HG03378 (cell line): ENCODE measurements around the gene PFDN5.
"Not testable (repeated sequence)": the region's sequence is repeated elsewhere in the genome, so short reads cannot be mapped to it uniquely, and the experiment has no call there.

Experiments used
- ATAC-seq: cut with Tn5 transposase; IDR thresholded peaks from one replicate; pipeline ENCODE4 v1.9.1; 2021; ENCODE audit warnings: mild to moderate bottlenecking, moderate library complexity; ENCODE audit not compliant: unreplicated experiment

Gene PFDN5

GRCh38 chr12:53279888-53280498, 15.3 kb upstream of the PFDN5 start:
- no peak for ATAC-seq

- no peak for ATAC-seq
Measured at GRCh38 chr12:53286448-53286847, 8.9 kb upstream of the PFDN5 start.

- no peak for ATAC-seq
Measured at GRCh38 chr12:53287741-53288216, 7.6 kb upstream of the PFDN5 start.

- ATAC-seq = no peak
Measured at GRCh38 chr12:53288322-53288721, 7.0 kb upstream of the PFDN5 start.

- no peak for ATAC-seq
Measured at GRCh38 chr12:53289891-53290290, 5.5 kb upstream of the PFDN5 start.

- no peak for ATAC-seq
Measured at GRCh38 chr12:53290661-53291060, 4.7 kb upstream of the PFDN5 start.

- ATAC-seq = no peak
Measured at GRCh38 chr12:53292426-53292825, 2.9 kb upstream of the PFDN5 start.

- ATAC-seq = no peak
Measured at GRCh38 chr12:53295891-53296219, 513 bp downstream of the PFDN5 start.

GRCh38 chr12:53297106-53297505, 1.8 kb downstream of the PFDN5 start:
- not testable (repeated sequence) for ATAC-seq

GRCh38 chr12:53298164-53298563, 2.8 kb downstream of the PFDN5 start:
- ATAC-seq = no peak

GRCh38 chr12:53299101-53299453, 3.7 kb downstream of the PFDN5 start:
- no peak for ATAC-seq

- peak; percentile 50 for ATAC-seq
Measured at GRCh38 chr12:53299454-53300180, 4.3 kb downstream of the PFDN5 start, which contains the start of gene MYG1. Gene MYG1, plus strand, starts transcription at chr12:53299695. Its CDS starts 43 bp downstream, at chr12:53299738.

- ATAC-seq = no peak
Measured at GRCh38 chr12:53300187-53300586, 4.8 kb downstream of the PFDN5 start.

GRCh38 chr12:53302903-53303302, 7.6 kb downstream of the PFDN5 start:
- no peak for ATAC-seq

- ATAC-seq = no peak
Measured at GRCh38 chr12:53306826-53307225, 11.5 kb downstream of the PFDN5 start.

- ATAC-seq = no peak
Measured at GRCh38 chr12:53308276-53308675, 12.9 kb downstream of the PFDN5 start.

GRCh38 chr12:53313996-53314395, 18.7 kb downstream of the PFDN5 start:
- ATAC-seq = no peak

- no peak for ATAC-seq
Measured at GRCh38 chr12:53320352-53321195, 25.2 kb downstream of the PFDN5 start.

GRCh38 chr12:53324113-53324778, 28.9 kb downstream of the PFDN5 start:
- peak; percentile 20 for ATAC-seq

GRCh38 chr12:53324779-53325510, 29.6 kb downstream of the PFDN5 start:
- ATAC-seq = peak; percentile 41
